HG03095 (cell line): ENCODE measurements around the gene CPSF7.

Source experiments
- ATAC-seq: cut with Tn5 transposase; IDR thresholded peaks from one replicate; pipeline ENCODE4 v1.9.1; 2021; ENCODE audit warnings: moderate library complexity; ENCODE audit not compliant: unreplicated experiment

Gene CPSF7

GRCh38 chr11:61357233-61357893 is 72.4 kb downstream of the CPSF7 start:
- peak; percentile 41 for ATAC-seq

GRCh38 chr11:61356706-61357105 is 73.1 kb downstream of the CPSF7 start:
- ATAC-seq = no peak

DNA sequence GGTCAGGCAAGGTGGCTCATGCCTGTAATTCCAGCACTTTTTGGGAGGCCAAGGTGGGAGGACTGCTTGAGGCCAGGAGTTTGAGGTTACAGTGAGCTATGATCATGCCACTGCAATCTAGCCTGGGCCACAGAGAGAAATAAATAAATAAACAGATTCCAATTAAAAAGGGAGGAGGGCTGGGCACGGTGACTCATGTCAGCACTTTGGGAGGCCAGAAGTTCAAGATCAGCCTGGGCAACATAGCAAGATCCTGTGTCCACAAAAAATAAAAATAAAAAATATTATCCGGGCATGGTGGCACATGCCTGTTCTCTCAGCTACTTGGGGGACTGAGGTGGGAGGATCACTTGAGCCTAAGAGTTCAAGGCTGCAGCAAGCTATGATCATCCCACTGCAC is 75.6 kb downstream of the CPSF7 start:
- ATAC-seq = no peak

DNA sequence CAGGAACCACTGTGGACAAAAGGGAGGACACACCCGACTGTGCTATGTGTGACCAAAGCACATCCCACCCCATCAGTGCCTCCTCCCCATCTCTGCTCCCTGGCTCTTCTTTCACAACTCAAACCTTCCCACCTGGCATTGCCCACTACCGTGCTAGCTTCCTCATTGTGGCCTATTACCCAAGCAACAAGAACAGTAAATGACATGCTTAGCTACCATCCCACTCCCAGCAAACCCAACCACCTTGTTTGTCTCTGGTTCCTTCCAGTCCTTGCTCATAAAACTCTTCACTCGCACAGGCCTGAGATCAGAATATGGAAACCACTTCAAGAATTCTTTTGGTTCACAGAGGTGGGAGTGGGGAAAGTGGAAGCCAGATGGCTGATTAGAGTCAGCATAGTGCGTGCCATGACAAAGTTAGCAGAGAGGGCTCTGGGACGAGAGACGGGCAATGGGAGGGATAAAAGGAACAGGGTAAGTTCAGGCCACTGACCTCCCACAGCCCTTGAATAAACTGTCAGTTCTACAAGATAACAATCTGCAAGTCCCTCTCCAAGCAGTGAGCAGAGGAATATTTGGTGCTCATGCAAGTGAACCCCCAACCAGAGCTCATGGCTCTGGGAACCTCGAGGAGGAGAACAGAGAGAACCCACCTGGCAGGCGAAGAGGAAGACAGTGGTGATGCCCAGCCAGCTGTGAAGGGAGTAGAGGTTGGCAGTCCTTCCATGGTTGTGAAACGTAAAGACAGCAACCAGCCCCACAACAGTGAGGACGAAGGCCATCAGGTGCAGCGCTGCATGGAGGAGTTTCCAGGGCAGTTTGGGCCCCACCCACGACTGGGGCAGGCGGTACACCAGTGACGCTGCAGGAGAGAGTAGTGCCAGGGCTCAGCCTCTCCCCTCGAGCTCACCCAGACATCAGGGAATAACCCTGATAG is 76.4 kb downstream of the CPSF7 start:
- ATAC-seq = no peak
